LHCN-M2 (cell line): ENCODE results near the gene MEIS2. TPM values are rescaled to one million over a fixed set of nuclear protein-coding genes. Genes with fewer than 3 reads are reported as not detected.

Source experiments
- DNase-seq: peaks from one replicate; pipeline ENCODE4 v3.0.0-alpha.2; 2012; ENCODE audit warnings: low read depth
- polyA plus RNA-seq: library from polyadenylated mRNA; unstranded; fragments of >200 nt; gene quantifications from one replicate; pipeline ENCODE4 v1.2.1, GENCODE V29; 2012; ENCODE audit warnings: missing spikeins
- total RNA-seq: library from RNA; depleted of rRNA; stranded (reverse); fragments of >200 nt; gene quantifications from 2 replicates; pipeline ENCODE4 v1.2.3, GENCODE V29; 2014; rRNA removed

Gene MEIS2
- total RNA-seq = 13.4 and 13.8 TPM in 2 replicates
- polyA plus RNA-seq = 6.5 TPM

- DNase-seq = peak; percentile 92
Measured at GRCh38 chr15:37100109-37100965, at the start of gene MEIS2. Gene MEIS2, minus strand, starts transcription at chr15:37100549. Its CDS starts 1,083 bp downstream, at chr15:37099466.

- DNase-seq = peak; percentile 23
Measured at GRCh38 chr15:37149146-37149545, 48.8 kb upstream of the MEIS2 start.

GRCh38 chr15:37148714-37149113 is 48.4 kb upstream of the MEIS2 start:
- DNase-seq = no peak

- DNase-seq = no peak
Measured at GRCh38 chr15:37143351-37143750, 43.0 kb upstream of the MEIS2 start.

GRCh38 chr15:37142371-37142770 is 42.0 kb upstream of the MEIS2 start:
- DNase-seq = no peak

GRCh38 chr15:37140531-37141058 is 40.2 kb upstream of the MEIS2 start:
- DNase-seq = peak; percentile 26

GRCh38 chr15:37138591-37139215 is 38.4 kb upstream of the MEIS2 start:
- DNase-seq = no peak

GRCh38 chr15:37137221-37137620 is 36.9 kb upstream of the MEIS2 start:
- no peak for DNase-seq

GRCh38 chr15:37136666-37137065 is 36.3 kb upstream of the MEIS2 start:
- no peak for DNase-seq

- no peak for DNase-seq
Measured at GRCh38 chr15:37135225-37135624, 34.9 kb upstream of the MEIS2 start.

- peak; percentile 66 for DNase-seq
Measured at GRCh38 chr15:37134699-37135131, 34.4 kb upstream of the MEIS2 start.

- DNase-seq = no peak
Measured at GRCh38 chr15:37134244-37134643, 33.9 kb upstream of the MEIS2 start.

GRCh38 chr15:37133602-37134001 is 33.3 kb upstream of the MEIS2 start:
- peak; percentile 32 for DNase-seq

GRCh38 chr15:37132826-37133417 is 32.6 kb upstream of the MEIS2 start:
- no peak for DNase-seq

GRCh38 chr15:37131621-37132020 is 31.3 kb upstream of the MEIS2 start:
- no peak for DNase-seq

GRCh38 chr15:37130356-37130755 is 30.0 kb upstream of the MEIS2 start:
- no peak for DNase-seq

- DNase-seq = peak; percentile 37
Measured at GRCh38 chr15:37125143-37125542, 24.8 kb upstream of the MEIS2 start.

GRCh38 chr15:37124331-37124730 is 24.0 kb upstream of the MEIS2 start:
- no peak for DNase-seq

- no peak for DNase-seq
Measured at GRCh38 chr15:37122703-37123102, 22.4 kb upstream of the MEIS2 start.

GRCh38 chr15:37121492-37121891 is 21.1 kb upstream of the MEIS2 start:
- DNase-seq = no peak

- DNase-seq = no peak
Measured at GRCh38 chr15:37117030-37117429, 16.7 kb upstream of the MEIS2 start.

- no peak for DNase-seq
Measured at GRCh38 chr15:37115538-37115937, 15.2 kb upstream of the MEIS2 start.
